Caki2 (cell line): ENCODE results near the gene CABP5. TPM values are rescaled to one million over a fixed set of nuclear protein-coding genes. Genes with fewer than 3 reads are reported as not detected.

Experiments
- total RNA-seq: library from RNA; depleted of rRNA; stranded (reverse); fragments of >200 nt; shearing (Covaris generic); gene quantifications from 2 replicates; pipeline ENCODE4 v1.2.3, GENCODE V29; 2014; ENCODE audit warnings: low replicate concordance; rRNA removed

Gene CABP5
- total RNA-seq, 1 experiment from 2014 or later = not detected

Other genes starting within 250 kb of the CABP5 start
- gene TPRX1, start 239.5 kb downstream of the CABP5 start, total RNA-seq = not detected in 2 replicates
- not detected in 2 replicates for gene CRX, start 222.1 kb downstream of the CABP5 start, total RNA-seq
- not detected in 2 replicates for gene TPRX2, start 184.8 kb downstream of the CABP5 start, total RNA-seq
- gene SULT2A1, start 157.8 kb downstream of the CABP5 start, total RNA-seq = not detected in 2 replicates
- gene BSPH1, start 51.9 kb downstream of the CABP5 start, total RNA-seq = not detected in 2 replicates
- gene ELSPBP1, start 49.4 kb downstream of the CABP5 start, total RNA-seq = not detected in 2 replicates
- 19.9 and 22.9 TPM in 2 replicates for gene PLA2G4C, start 66.7 kb upstream of the CABP5 start, total RNA-seq
- 131 and 146 TPM in 2 replicates for gene LIG1, start 126.3 kb upstream of the CABP5 start, total RNA-seq
- 0.96 and 7.0 TPM in 2 replicates for gene ZSWIM9, start 126.6 kb upstream of the CABP5 start, total RNA-seq
- gene CARD8, start 211.8 kb upstream of the CABP5 start, total RNA-seq = 11.5 and 13.5 TPM in 2 replicates
- gene ZNF114, start 226.0 kb upstream of the CABP5 start, total RNA-seq = 7.1 and 7.9 TPM in 2 replicates